Right atrium auricular region (tissue), 2 donors: ENCODE measurements around the gene NFYA. TPM values are rescaled to one million over a fixed set of nuclear protein-coding genes. Genes with fewer than 3 reads are reported as not detected.

Source experiments
- DNase-seq: peaks from one replicate; pipeline ENCODE4 v3.0.0-alpha.2; 2019; ENCODE audit warnings: low spot score
- H3K27ac ChIP-seq, 2 donors: fragments of 200-600 bp; sonication (generic); 1 replicate in 1 of 2; 2 replicates in 1 of 2; pipeline ENCODE4 v1.5.1; 2016 to 2019
- H3K27me3 ChIP-seq, 2 donors: fragments of 200-600 bp; sonication (generic); one replicate each; pipeline versions ENCODE4 v1.5.1 to v1.6.0; 2017 to 2019
- H3K36me3 ChIP-seq: fragments of 200-600 bp; sonication (generic); one replicate; pipeline ENCODE4 v1.5.1; 2016
- H3K4me1 ChIP-seq, 2 donors: fragments of 200-600 bp; sonication (generic); one replicate each; pipeline versions ENCODE4 v1.5.1 to v1.6.0; 2017 to 2019
- H3K4me3 ChIP-seq, 2 donors: fragments of 200-600 bp; sonication (generic); 1 replicate in 1 of 2; 2 replicates in 1 of 2; pipeline ENCODE4 v1.5.1; 2017 to 2019; ENCODE audit warnings: mild to moderate bottlenecking in 1 of 2, moderate library complexity in 1 of 2
- H3K9me3 ChIP-seq, 2 donors: fragments of 200-600 bp; sonication (generic); one replicate each; pipeline ENCODE4 v1.5.1; 2019
- total RNA-seq, 2 donors: library from RNA; depleted of rRNA; stranded (reverse); fragments of >200 nt; gene quantifications; one replicate each; pipeline ENCODE4 v1.1.0, GENCODE V29; 2016
- TF ChIP-seq, protein P1 (sequence below), 2 donors: fragments of 200-600 bp; sonication (generic); IDR thresholded peaks; one replicate each; pipeline ENCODE4 v1.5.1; 2019; ENCODE audit warnings: antibody characterized with exemption in 2 of 2

NFYA gene
- total RNA-seq, 2 donors from 2014 or later = 8.2 to 9.9 TPM

GRCh38 chr6:41042226-41043055, 30.3 kb upstream of the NFYA start, which contains the start of gene TSPO2:
Gene TSPO2, plus strand, starts transcription at chr6:41042467. Its CDS starts 519 bp downstream, at chr6:41042986.
- Histone ChIP-seq H3K4me1 (peaks cover 0 to 6% of the 10 kb centered on the region in 2 donors), H3K27me3 (no peaks in the 10 kb centered on the region), H3K9me3 (no peaks in the 10 kb centered on the region), H3K36me3 (no peaks in the 10 kb centered on the region), H3K4me3 (no peak within 1 kb of the TSS), H3K27ac (no peak within 1 kb of the TSS)
- TF ChIP-seq, protein P1, sequence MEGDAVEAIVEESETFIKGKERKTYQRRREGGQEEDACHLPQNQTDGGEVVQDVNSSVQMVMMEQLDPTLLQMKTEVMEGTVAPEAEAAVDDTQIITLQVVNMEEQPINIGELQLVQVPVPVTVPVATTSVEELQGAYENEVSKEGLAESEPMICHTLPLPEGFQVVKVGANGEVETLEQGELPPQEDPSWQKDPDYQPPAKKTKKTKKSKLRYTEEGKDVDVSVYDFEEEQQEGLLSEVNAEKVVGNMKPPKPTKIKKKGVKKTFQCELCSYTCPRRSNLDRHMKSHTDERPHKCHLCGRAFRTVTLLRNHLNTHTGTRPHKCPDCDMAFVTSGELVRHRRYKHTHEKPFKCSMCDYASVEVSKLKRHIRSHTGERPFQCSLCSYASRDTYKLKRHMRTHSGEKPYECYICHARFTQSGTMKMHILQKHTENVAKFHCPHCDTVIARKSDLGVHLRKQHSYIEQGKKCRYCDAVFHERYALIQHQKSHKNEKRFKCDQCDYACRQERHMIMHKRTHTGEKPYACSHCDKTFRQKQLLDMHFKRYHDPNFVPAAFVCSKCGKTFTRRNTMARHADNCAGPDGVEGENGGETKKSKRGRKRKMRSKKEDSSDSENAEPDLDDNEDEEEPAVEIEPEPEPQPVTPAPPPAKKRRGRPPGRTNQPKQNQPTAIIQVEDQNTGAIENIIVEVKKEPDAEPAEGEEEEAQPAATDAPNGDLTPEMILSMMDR (IDR thresholded peaks at IDR 0.05) = no peak
- DNase-seq = no peak

DNA sequence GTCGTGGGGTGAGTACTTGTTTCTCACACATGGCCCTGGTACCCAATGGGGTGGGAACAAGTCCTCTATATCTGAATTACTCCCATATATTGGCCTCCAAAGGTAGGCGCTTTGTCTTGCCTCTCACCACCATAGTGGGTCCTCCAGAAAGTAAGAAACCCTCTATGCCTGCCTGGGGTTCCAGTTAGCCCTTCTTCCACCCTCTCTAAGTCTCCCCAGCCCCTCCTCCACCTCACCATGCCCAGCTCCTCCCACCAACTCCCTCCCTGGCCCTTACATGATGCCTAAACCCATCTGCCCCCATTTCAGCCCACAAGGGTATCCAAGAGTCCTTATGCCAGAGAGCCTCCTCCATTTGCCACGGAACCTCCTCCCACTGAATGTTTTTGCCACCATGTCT, 29.6 kb upstream of the NFYA start:
- no peaks in the 10 kb centered on the region for H3K36me3 ChIP-seq
- TF ChIP-seq, protein P1 (IDR thresholded peaks at IDR 0.05) = no peak
- no peaks in the 10 kb centered on the region for H3K27me3 ChIP-seq
- no peak for DNase-seq
- peaks cover 0 to 7% of the 10 kb centered on the region in 2 donors for H3K4me1 ChIP-seq
- H3K27ac ChIP-seq = no peak overlapping the region
- no peaks in the 10 kb centered on the region for H3K9me3 ChIP-seq
- no peak overlapping the region for H3K4me3 ChIP-seq

DNA sequence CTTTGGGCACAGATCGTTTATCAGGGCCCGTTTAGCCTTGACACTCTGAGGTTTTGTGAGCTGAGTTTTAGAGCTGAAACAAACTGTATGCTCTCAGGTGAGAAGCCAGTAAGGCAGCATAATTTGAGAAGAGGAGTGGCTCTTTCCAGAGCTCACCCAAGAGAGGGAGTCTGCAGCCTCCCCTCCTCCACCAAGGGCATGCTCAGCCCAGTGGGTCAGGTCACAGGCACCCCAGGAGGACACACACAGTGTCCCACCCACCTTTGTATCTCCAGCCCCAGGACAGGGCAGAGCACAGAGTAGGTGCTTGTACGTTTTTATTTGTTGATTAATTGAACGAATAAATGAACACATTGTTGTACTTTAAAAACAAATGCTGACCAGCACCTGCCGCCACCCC, 27.1 kb upstream of the NFYA start:
- Histone ChIP-seq H3K4me1 (peaks cover 0 to 29% of the 10 kb centered on the region in 2 donors), H3K27me3 (no peaks in the 10 kb centered on the region), H3K9me3 (no peaks in the 10 kb centered on the region), H3K27ac (no peak overlapping the region), H3K36me3 (no peaks in the 10 kb centered on the region), H3K4me3 (no peak overlapping the region)
- DNase-seq = no peak
- TF ChIP-seq, protein P1 (IDR thresholded peaks at IDR 0.05) = no peak

GRCh38 chr6:41046084-41046483, 26.7 kb upstream of the NFYA start:
- no peaks in the 10 kb centered on the region for H3K27me3 ChIP-seq
- no peak for DNase-seq
- H3K27ac ChIP-seq = no peak overlapping the region
- no peaks in the 10 kb centered on the region for H3K9me3 ChIP-seq
- H3K4me3 ChIP-seq = no peak overlapping the region
- H3K4me1 ChIP-seq = peaks cover 0 to 29% of the 10 kb centered on the region in 2 donors
- TF ChIP-seq, protein P1 (IDR thresholded peaks at IDR 0.05) = no peak
- H3K36me3 ChIP-seq = no peaks in the 10 kb centered on the region

- Histone ChIP-seq H3K9me3 (no peaks in the 10 kb centered on the region), H3K4me1 (peaks cover 0 to 40% of the 10 kb centered on the region in 2 donors), H3K4me3 (no peak overlapping the region), H3K27ac (no peak overlapping the region), H3K36me3 (no peaks in the 10 kb centered on the region), H3K27me3 (no peaks in the 10 kb centered on the region)
- TF ChIP-seq, protein P1 (IDR thresholded peaks at IDR 0.05) = no peak
- no peak for DNase-seq
These were observed 25.5 kb upstream of the NFYA start for GRCh38 chr6:41047306-41047705.
